BJ (cell line): ENCODE results near the gene ATXN10. TPM values are rescaled to one million over a fixed set of nuclear protein-coding genes. Genes with fewer than 3 reads are reported as not detected.
A peak's percentile ranks its signal among the peaks of the same experiment; 100 is the strongest.
"Not testable (repeated sequence)": the region's sequence is repeated elsewhere in the genome, so short reads cannot be mapped to it uniquely, and the experiment has no call there.

Source experiments
- CTCF ChIA-PET: fragments of 350-600 bp; formaldehyde crosslinking; extraction: SDS; loops from one replicate; lab custom pipeline; 2021; ENCODE audit warnings: antibody characterized with exemption, inconsistent platforms; lab: Yijun Ruan, JAX
- POLR2A ChIA-PET: fragments of 300-600 bp; sonication (Branson Sonifier 250); formaldehyde crosslinking; extraction: SDS; loops from one replicate; lab custom pipeline; 2021; ENCODE audit warnings: antibody characterized with exemption; lab: Charles Lee
- DNase-seq: peaks from one replicate; pipeline ENCODE4 v3.0.0-alpha.2; 2011; ENCODE audit warnings: low read depth
- H3K27me3 ChIP-seq: 2 replicates; pipeline ENCODE4 v1.6.0; 2011; ENCODE audit warnings: low read length; ENCODE audit not compliant: control insufficient read depth, insufficient read depth
- H3K36me3 ChIP-seq: 2 replicates; pipeline ENCODE4 v1.5.1; 2011; ENCODE audit warnings: low read length; ENCODE audit not compliant: control insufficient read depth, insufficient read depth
- H3K4me3 ChIP-seq: 2 replicates; pipeline ENCODE4 v1.5.1; 2011; ENCODE audit warnings: low read depth, mild to moderate bottlenecking, control low read depth, low read length
- polyA plus RNA-seq: library from polyadenylated mRNA; depleted of rRNA; stranded (reverse); fragments of >200 nt; gene quantifications from 2 replicates; pipeline ENCODE4 v1.2.3, GENCODE V29; 2011
- TF ChIP-seq, protein P1 (sequence below): IDR thresholded peaks from 2 replicates; pipeline ENCODE4 v1.5.1; 2011; ENCODE audit warnings: low read depth, mild to moderate bottlenecking, control low read depth, inconsistent platforms, low read length, moderate library complexity; ENCODE audit not compliant: insufficient read depth

Gene ATXN10
- polyA plus RNA-seq, 1 experiment: 328 TPM

GRCh38 chr22:45708145-45708544 is 36.5 kb downstream of the ATXN10 start:
- H3K27me3 ChIP-seq: no peaks in the 10 kb centered on the region
- DNase-seq: no peak
- CTCF ChIA-PET: no interaction called here
- TF ChIP-seq, protein P1, sequence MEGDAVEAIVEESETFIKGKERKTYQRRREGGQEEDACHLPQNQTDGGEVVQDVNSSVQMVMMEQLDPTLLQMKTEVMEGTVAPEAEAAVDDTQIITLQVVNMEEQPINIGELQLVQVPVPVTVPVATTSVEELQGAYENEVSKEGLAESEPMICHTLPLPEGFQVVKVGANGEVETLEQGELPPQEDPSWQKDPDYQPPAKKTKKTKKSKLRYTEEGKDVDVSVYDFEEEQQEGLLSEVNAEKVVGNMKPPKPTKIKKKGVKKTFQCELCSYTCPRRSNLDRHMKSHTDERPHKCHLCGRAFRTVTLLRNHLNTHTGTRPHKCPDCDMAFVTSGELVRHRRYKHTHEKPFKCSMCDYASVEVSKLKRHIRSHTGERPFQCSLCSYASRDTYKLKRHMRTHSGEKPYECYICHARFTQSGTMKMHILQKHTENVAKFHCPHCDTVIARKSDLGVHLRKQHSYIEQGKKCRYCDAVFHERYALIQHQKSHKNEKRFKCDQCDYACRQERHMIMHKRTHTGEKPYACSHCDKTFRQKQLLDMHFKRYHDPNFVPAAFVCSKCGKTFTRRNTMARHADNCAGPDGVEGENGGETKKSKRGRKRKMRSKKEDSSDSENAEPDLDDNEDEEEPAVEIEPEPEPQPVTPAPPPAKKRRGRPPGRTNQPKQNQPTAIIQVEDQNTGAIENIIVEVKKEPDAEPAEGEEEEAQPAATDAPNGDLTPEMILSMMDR: no peak
- H3K36me3 ChIP-seq: peaks cover 8% of the 10 kb centered on the region
- no peak overlapping the region for H3K4me3 ChIP-seq
- POLR2A ChIA-PET: no interaction called here

- POLR2A ChIA-PET: interaction anchor here (0.6 kb wide), 1 partner anchor 47 kb away, joined by 3 read pairs; no protein-coding TSS in a partner anchor
- TF ChIP-seq, protein P1: no peak
- H3K36me3 ChIP-seq: peaks cover 4% of the 10 kb centered on the region
Measured at GRCh38 chr22:45709060-45709739, 37.6 kb downstream of the ATXN10 start.

DNA sequence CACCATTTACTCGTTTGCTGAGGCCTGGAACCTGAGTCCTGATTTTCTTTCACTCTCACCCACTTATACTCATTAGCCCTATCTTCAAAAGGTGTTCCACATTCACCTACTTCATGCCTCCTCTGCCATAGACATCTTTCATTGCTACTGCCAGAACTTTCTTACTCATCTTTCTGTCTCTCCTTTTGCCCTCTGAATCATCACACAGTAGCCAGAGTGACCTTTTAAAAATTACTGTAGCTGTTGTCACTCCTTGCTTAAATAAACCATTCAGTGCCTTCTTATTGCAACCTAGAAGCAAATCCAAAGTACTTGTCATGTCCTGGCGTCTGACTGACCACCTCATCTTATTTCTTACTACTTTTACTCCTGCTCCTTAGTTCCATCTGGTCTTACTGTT is 38.2 kb downstream of the ATXN10 start:
- ChIA-PET POLR2A (no interaction called here), CTCF (interaction anchor here (1.0 to 1.9 kb wide), 3 partner anchors 19 to 54 kb away, joined by 3 to 4 read pairs (median 3); no protein-coding TSS in a partner anchor)
- Histone ChIP-seq H3K4me3 (no peak overlapping the region), H3K36me3 (peaks cover 4% of the 10 kb centered on the region), H3K27me3 (no peaks in the 10 kb centered on the region)
- TF ChIP-seq, protein P1: no peak
- peak; percentile 45 for DNase-seq

More at GRCh38 chr22:45709060-45709739, 37.6 kb downstream of the ATXN10 start:
- peak; percentile 61 for DNase-seq
- Histone ChIP-seq H3K27me3 (no peaks in the 10 kb centered on the region), H3K4me3 (no peak overlapping the region)
- CTCF ChIA-PET: interaction anchor here (1.9 kb wide), 1 partner anchor 18 kb away, joined by 4 read pairs; no protein-coding TSS in a partner anchor

- TF ChIP-seq, protein P1: no peak
- Histone ChIP-seq H3K4me3 (no peak overlapping the region), H3K27me3 (no peaks in the 10 kb centered on the region), H3K36me3 (peaks cover 4% of the 10 kb centered on the region)
- ChIA-PET POLR2A (no interaction called here), CTCF (interaction anchor here (1.0 to 1.9 kb wide), 3 partner anchors 19 to 54 kb away, joined by 3 to 4 read pairs (median 3); no protein-coding TSS in a partner anchor)
- DNase-seq: no peak
Measured at GRCh38 chr22:45710469-45710868, 38.8 kb downstream of the ATXN10 start.

DNA sequence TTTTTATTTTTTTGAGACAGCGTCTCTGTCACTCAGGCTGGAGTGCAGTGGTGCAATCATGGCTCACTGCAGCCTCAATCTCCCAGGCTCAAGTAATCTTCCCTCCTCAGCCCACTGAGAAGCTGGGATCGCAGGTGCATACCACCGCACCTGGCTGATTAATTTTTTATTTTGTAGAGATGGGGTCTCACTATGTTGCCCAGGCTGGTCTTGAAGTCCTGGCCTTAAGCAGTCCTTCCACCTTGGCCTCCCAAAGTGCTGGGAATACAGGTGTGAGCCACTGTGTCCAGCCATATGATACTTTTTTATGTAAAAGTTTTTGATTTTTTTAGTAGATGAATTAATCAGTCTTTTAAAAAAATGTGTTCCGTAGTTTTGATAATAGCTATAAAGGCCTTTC is 42.8 kb downstream of the ATXN10 start:
- POLR2A ChIA-PET, H3K4me3 ChIP-seq, CTCF ChIA-PET, DNase-seq, H3K36me3 ChIP-seq, H3K27me3 ChIP-seq: not testable (repeated sequence)
